Measurements from ENCODE around the gene LCN6.

Gene LCN6

GRCh38 chr9:136741883-136742571 lies 6.3 kb downstream of the LCN6 start:
- DNase-seq: peak; percentile 25

- no peak for DNase-seq
Measured at GRCh38 chr9:136740971-136741882, 7.1 kb downstream of the LCN6 start.

GRCh38 chr9:136740491-136740890 lies 7.8 kb downstream of the LCN6 start:
- DNase-seq: no peak

GRCh38 chr9:136740069-136740468 lies 8.3 kb downstream of the LCN6 start:
- DNase-seq: no peak

- no peak for DNase-seq
Measured at GRCh38 chr9:136739509-136739908, 8.8 kb downstream of the LCN6 start.

GRCh38 chr9:136738960-136739359 lies 9.4 kb downstream of the LCN6 start:
- DNase-seq: no peak

- DNase-seq: no peak
Measured at GRCh38 chr9:136735812-136736480, 12.4 kb downstream of the LCN6 start.

- DNase-seq: no peak
Measured at GRCh38 chr9:136734837-136735496, 13.4 kb downstream of the LCN6 start.

- DNase-seq: no peak
Measured at GRCh38 chr9:136733611-136734010, 14.7 kb downstream of the LCN6 start.

GRCh38 chr9:136732444-136733178 lies 15.7 kb downstream of the LCN6 start:
- no peak for DNase-seq

- no peak for DNase-seq
Measured at GRCh38 chr9:136729926-136730325, 18.4 kb downstream of the LCN6 start.

GRCh38 chr9:136729144-136729543 lies 19.2 kb downstream of the LCN6 start:
- DNase-seq: no peak

GRCh38 chr9:136728548-136729123 lies 19.7 kb downstream of the LCN6 start:
- no peak for DNase-seq

GRCh38 chr9:136728080-136728547 lies 20.2 kb downstream of the LCN6 start:
- DNase-seq: peak; percentile 87

GRCh38 chr9:136726631-136727191 lies 21.6 kb downstream of the LCN6 start:
- DNase-seq: peak; percentile 37

- DNase-seq: no peak
Measured at GRCh38 chr9:136726118-136726517, 22.2 kb downstream of the LCN6 start.

- DNase-seq: no peak
Measured at GRCh38 chr9:136725612-136726011, 22.7 kb downstream of the LCN6 start.

GRCh38 chr9:136724772-136725171 lies 23.6 kb downstream of the LCN6 start:
- DNase-seq: no peak

- no peak for DNase-seq
Measured at GRCh38 chr9:136723989-136724388, 24.3 kb downstream of the LCN6 start.

- no peak for DNase-seq
Measured at GRCh38 chr9:136723362-136723976, 24.9 kb downstream of the LCN6 start.

- DNase-seq: no peak
Measured at GRCh38 chr9:136722969-136723356, 25.4 kb downstream of the LCN6 start.

Measured in stimulated activated naive CD4-positive, alpha-beta T cell treated with Interleukin-2 at 50 U/mL for 16 hours (primary cell).